WTC11 (cell line): ENCODE results near the gene RPA3. TPM values are rescaled to one million over a fixed set of nuclear protein-coding genes. Genes with fewer than 3 reads are reported as not detected.

Experiments used
- ATAC-seq: fragments of 200-7000 bp; cut with Tn5 transposase; 2 replicates; pipeline ENCODE4 v1.10.0; 2021; ENCODE audit warnings: mild to moderate bottlenecking, moderate library complexity
- CTCF ChIA-PET: fragments of 300-600 bp; sonication (Branson Sonifier 250); formaldehyde crosslinking; loops from one replicate; lab custom pipeline; 2021; ENCODE audit warnings: antibody characterized with exemption; lab: Charles Lee
- POLR2A ChIA-PET: fragments of 350-600 bp; sonication (Branson Sonifier 250); formaldehyde crosslinking; loops from one replicate; lab custom pipeline; 2021; ENCODE audit warnings: antibody characterized with exemption; lab: Charles Lee
- DNase-seq: peaks from one replicate; pipeline ENCODE4 v3.0.0; 2021; ENCODE audit warnings: low spot score
- H3K27ac Mint-ChIP-seq: 2 replicates; pipeline ENCODE4 v1.8.0; 2021; ENCODE audit warnings: mixed read lengths
- H3K27me3 Mint-ChIP-seq: 2 replicates; pipeline ENCODE4 v1.8.0; 2021; ENCODE audit warnings: low read depth, mild to moderate bottlenecking, moderate library complexity, mixed read lengths
- H3K36me3 Mint-ChIP-seq: 2 replicates; pipeline ENCODE4 v1.8.0; 2021; ENCODE audit warnings: mixed read lengths
- H3K4me1 Mint-ChIP-seq: 2 replicates; pipeline ENCODE4 v1.8.0; 2022; ENCODE audit warnings: mixed read lengths
- H3K4me3 Mint-ChIP-seq: 2 replicates; pipeline ENCODE4 v1.8.0; 2021; ENCODE audit warnings: mild to moderate bottlenecking, moderate library complexity, mixed read lengths
- H3K9me3 Mint-ChIP-seq: 2 replicates; pipeline ENCODE4 v1.8.0; 2021; ENCODE audit warnings: mixed read lengths
- CBFB ChIP-seq: sonication (generic); formaldehyde crosslinking; IDR thresholded peaks from 2 replicates; pipeline ENCODE4 v1.8.1; 2022; ENCODE audit warnings: mild to moderate bottlenecking, low read depth, missing genetic modification reagents
- CDX4 ChIP-seq: fragments of 250-450 bp; sonication (Bioruptor Pico); IDR thresholded peaks from 2 replicates; pipeline ENCODE4 v1.9.0; 2021; ENCODE audit warnings: moderate library complexity, mild to moderate bottlenecking, inconsistent platforms, borderline replicate concordance
- CREB1 ChIP-seq: sonication (generic); formaldehyde crosslinking; IDR thresholded peaks from 2 replicates; pipeline ENCODE4 v1.8.0; 2023; ENCODE audit warnings: mild to moderate bottlenecking, missing genetic modification reagents
- FOXP4 ChIP-seq: sonication (generic); formaldehyde crosslinking; IDR thresholded peaks from 2 replicates; pipeline ENCODE4 v1.8.0; 2022; ENCODE audit warnings: mild to moderate bottlenecking, missing genetic modification reagents
- HMGA2 ChIP-seq: fragments of 250-450 bp; sonication (Bioruptor Pico); IDR thresholded peaks from 2 replicates; pipeline ENCODE4 v1.4.0; 2021; ENCODE audit warnings: mild to moderate bottlenecking, moderate library complexity
- NFYB ChIP-seq: sonication (generic); formaldehyde crosslinking; conservative IDR thresholded peaks from 2 replicates; pipeline ENCODE4 v1.8.0; 2022; ENCODE audit warnings: low read depth, missing genetic modification reagents
- RELA ChIP-seq: sonication (generic); formaldehyde crosslinking; IDR thresholded peaks from 2 replicates; pipeline ENCODE4 v1.8.1; 2022; ENCODE audit warnings: missing genetic modification reagents, mild to moderate bottlenecking, borderline replicate concordance
- SMAD3 ChIP-seq: sonication (generic); formaldehyde crosslinking; IDR thresholded peaks from 2 replicates; pipeline ENCODE4 v1.8.0; 2022; ENCODE audit warnings: missing genetic modification reagents, mild to moderate bottlenecking, borderline replicate concordance
- TEAD1 ChIP-seq: sonication (generic); formaldehyde crosslinking; IDR thresholded peaks from 2 replicates; pipeline ENCODE4 v1.8.0; 2022; ENCODE audit warnings: mild to moderate bottlenecking, missing genetic modification reagents
- TP53 ChIP-seq: sonication (generic); formaldehyde crosslinking; IDR thresholded peaks from 2 replicates; pipeline ENCODE4 v1.8.1; 2023; ENCODE audit warnings: mild to moderate bottlenecking, missing genetic modification reagents
- USF2 ChIP-seq: sonication (generic); formaldehyde crosslinking; IDR thresholded peaks from 2 replicates; pipeline ENCODE4 v1.8.1; 2023; ENCODE audit warnings: mild to moderate bottlenecking, missing genetic modification reagents, moderate library complexity
- ZNF232 ChIP-seq: sonication (generic); formaldehyde crosslinking; IDR thresholded peaks from 2 replicates; pipeline ENCODE4 v1.8.0; 2022; ENCODE audit warnings: mild to moderate bottlenecking, missing genetic modification reagents
- ZNF317 ChIP-seq: sonication (generic); formaldehyde crosslinking; IDR thresholded peaks from 2 replicates; pipeline ENCODE4 v1.8.1; 2023; ENCODE audit warnings: low read depth, mild to moderate bottlenecking, moderate library complexity, missing genetic modification reagents, borderline replicate concordance
- ZNF396 ChIP-seq: fragments of 250-450 bp; sonication (Bioruptor Pico); IDR thresholded peaks from 2 replicates; pipeline ENCODE4 v1.8.0; 2021; ENCODE audit warnings: mild to moderate bottlenecking, moderate library complexity, borderline replicate concordance
- total RNA-seq: library from RNA; stranded (reverse); gene quantifications from 3 replicates; pipeline ENCODE4 v1.2.3, GENCODE V29; 2021
- TF ChIP-seq, protein P1 (sequence below): sonication (generic); formaldehyde crosslinking; IDR thresholded peaks from 2 replicates; pipeline ENCODE4 v1.8.1; 2023; ENCODE audit warnings: mild to moderate bottlenecking, missing genetic modification reagents, moderate library complexity
- TF ChIP-seq, protein P2 (sequence below): sonication (generic); formaldehyde crosslinking; IDR thresholded peaks from 2 replicates; pipeline ENCODE4 v1.8.0; 2023; ENCODE audit warnings: missing genetic modification reagents
- TF ChIP-seq, protein P3 (sequence below): fragments of 200-600 bp; IDR thresholded peaks from 2 replicates; pipeline ENCODE4 v1.8.0; 2022; ENCODE audit warnings: antibody characterized with exemption

The RPA3 gene
- total RNA-seq, 1 experiment from 2014 or later: 97.8 TPM

DNA sequence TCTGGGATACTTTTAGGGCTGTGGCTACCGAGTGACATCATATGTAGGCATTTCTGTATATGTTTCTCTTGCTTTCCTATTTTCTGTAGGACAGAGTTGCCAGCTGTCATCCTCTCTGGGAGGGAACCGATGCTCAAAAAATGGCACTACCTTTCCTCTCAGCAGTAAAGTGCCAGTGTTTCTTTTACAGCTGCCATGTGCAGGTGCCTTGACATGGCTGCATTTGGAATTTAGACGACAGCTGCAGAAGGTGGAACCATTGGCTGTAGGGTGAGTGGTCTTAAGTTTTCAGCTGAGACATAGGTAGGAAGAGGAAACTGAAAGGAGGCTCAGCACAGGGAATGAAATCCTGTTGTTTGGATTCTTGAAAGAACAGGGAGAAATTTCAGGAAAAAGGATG lies 20.2 kb upstream of the RPA3 start:
- no peak for TF ChIP-seq RELA (CRISPR knock-in tag)
- no peak for TF ChIP-seq TP53 (CRISPR knock-in tag)
- TF ChIP-seq, protein P1, sequence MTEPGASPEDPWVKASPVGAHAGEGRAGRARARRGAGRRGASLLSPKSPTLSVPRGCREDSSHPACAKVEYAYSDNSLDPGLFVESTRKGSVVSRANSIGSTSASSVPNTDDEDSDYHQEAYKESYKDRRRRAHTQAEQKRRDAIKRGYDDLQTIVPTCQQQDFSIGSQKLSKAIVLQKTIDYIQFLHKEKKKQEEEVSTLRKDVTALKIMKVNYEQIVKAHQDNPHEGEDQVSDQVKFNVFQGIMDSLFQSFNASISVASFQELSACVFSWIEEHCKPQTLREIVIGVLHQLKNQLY (CRISPR knock-in tag): no peak
- no peak for TF ChIP-seq ZNF396 (CRISPR knock-in tag)
- TF ChIP-seq HMGA2 (CRISPR knock-in tag): no peak
- TF ChIP-seq SMAD3: no peak
- TF ChIP-seq NFYB (CRISPR knock-in tag): no peak
- TF ChIP-seq, protein P2, sequence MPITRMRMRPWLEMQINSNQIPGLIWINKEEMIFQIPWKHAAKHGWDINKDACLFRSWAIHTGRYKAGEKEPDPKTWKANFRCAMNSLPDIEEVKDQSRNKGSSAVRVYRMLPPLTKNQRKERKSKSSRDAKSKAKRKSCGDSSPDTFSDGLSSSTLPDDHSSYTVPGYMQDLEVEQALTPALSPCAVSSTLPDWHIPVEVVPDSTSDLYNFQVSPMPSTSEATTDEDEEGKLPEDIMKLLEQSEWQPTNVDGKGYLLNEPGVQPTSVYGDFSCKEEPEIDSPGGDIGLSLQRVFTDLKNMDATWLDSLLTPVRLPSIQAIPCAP (CRISPR knock-in tag): no peak
- ChIA-PET POLR2A (no interaction called here), CTCF (no interaction called here)
- Mint-ChIP-seq H3K27me3 (no peaks in the 10 kb centered on the region), H3K4me1 (peaks cover 29% of the 10 kb centered on the region), H3K9me3 (no peaks in the 10 kb centered on the region), H3K4me3 (no peak overlapping the region), H3K27ac (peak overlapping the region; percentile 19; the same call in 1 of the 2 replicates), H3K36me3 (no peaks in the 10 kb centered on the region)
- ATAC-seq (no peak), DNase-seq (no peak)

DNA sequence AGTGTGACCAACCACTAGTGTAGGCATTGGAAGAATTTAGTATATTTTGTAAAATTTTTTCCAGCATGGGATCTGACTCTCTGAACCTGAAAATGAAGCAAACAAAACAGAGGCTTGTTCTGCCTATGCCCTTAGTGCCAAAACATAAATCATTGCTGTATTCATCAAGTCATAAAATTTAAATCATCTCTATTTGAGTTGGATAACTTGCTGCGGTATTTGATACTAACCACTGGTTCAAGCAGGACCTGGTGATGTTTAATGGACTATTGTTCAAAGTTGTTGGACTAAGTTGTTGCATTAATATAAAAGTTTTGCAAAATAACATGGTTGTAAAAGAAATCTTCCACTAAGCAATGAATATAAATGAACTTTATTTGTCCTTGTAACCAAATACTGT lies 19.8 kb upstream of the RPA3 start:
- DNase-seq (no peak), ATAC-seq (no peak)
- peaks cover 29% of the 10 kb centered on the region for H3K4me1 Mint-ChIP-seq
- no peaks in the 10 kb centered on the region for H3K9me3 Mint-ChIP-seq
- TF ChIP-seq ZNF232 (CRISPR knock-in tag): no peak
- TF ChIP-seq CBFB: no peak
- H3K27ac Mint-ChIP-seq: no peak overlapping the region
- H3K4me3 Mint-ChIP-seq: no peak overlapping the region
- H3K27me3 Mint-ChIP-seq: no peaks in the 10 kb centered on the region
- ChIA-PET POLR2A (no interaction called here), CTCF (no interaction called here)
- H3K36me3 Mint-ChIP-seq: no peaks in the 10 kb centered on the region

DNA sequence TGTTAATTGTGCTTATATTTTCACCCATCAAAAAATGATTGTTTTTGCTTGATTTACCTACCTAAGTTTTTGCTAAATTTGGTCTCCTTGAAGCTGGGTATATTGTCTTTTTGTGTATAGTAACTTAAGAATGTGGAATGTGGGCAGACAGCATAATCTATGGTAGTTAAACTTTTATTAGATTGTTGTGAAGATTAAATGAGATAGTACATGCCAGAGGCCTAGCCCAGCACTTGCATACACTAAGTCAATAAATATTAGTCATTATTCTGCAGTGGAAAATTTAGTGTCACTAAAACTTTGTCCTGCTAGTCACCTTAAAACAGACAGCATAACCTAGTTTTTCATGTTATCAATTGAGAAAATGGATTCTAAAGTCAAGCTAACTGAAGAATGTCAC lies 19.3 kb upstream of the RPA3 start:
- DNase-seq (no peak), ATAC-seq (no peak)
- no peak overlapping the region for H3K4me3 Mint-ChIP-seq
- peaks cover 24% of the 10 kb centered on the region for H3K4me1 Mint-ChIP-seq
- no peaks in the 10 kb centered on the region for H3K36me3 Mint-ChIP-seq
- CTCF ChIA-PET: no interaction called here
- H3K27me3 Mint-ChIP-seq: no peaks in the 10 kb centered on the region
- TF ChIP-seq, protein P2 (CRISPR knock-in tag): no peak
- TF ChIP-seq, protein P3, sequence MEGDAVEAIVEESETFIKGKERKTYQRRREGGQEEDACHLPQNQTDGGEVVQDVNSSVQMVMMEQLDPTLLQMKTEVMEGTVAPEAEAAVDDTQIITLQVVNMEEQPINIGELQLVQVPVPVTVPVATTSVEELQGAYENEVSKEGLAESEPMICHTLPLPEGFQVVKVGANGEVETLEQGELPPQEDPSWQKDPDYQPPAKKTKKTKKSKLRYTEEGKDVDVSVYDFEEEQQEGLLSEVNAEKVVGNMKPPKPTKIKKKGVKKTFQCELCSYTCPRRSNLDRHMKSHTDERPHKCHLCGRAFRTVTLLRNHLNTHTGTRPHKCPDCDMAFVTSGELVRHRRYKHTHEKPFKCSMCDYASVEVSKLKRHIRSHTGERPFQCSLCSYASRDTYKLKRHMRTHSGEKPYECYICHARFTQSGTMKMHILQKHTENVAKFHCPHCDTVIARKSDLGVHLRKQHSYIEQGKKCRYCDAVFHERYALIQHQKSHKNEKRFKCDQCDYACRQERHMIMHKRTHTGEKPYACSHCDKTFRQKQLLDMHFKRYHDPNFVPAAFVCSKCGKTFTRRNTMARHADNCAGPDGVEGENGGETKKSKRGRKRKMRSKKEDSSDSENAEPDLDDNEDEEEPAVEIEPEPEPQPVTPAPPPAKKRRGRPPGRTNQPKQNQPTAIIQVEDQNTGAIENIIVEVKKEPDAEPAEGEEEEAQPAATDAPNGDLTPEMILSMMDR: no peak
- TF ChIP-seq CREB1 (CRISPR knock-in tag) (no peak), ZNF317 (no peak), TEAD1 (CRISPR knock-in tag) (no peak), FOXP4 (no peak), CDX4 (CRISPR knock-in tag) (no peak), USF2 (no peak)
- TF ChIP-seq, all 79 proteins: peak for 0
- POLR2A ChIA-PET: no interaction called here
- Mint-ChIP-seq H3K9me3 (no peaks in the 10 kb centered on the region), H3K27ac (no peak overlapping the region)
